Sciatic nerve (tissue), 2 donors: ENCODE data around the gene PPP2R5C. TPM values are rescaled to one million over a fixed set of nuclear protein-coding genes. Genes with fewer than 3 reads are reported as not detected.

Experiments used
- ATAC-seq: fragments of 200-7000 bp; cut with Tn5 transposase; one replicate; pipeline ENCODE4 v1.9.1; 2020; ENCODE audit warnings: mild to moderate bottlenecking, moderate library complexity
- DNase-seq: peaks from one replicate; pipeline ENCODE4 v3.0.0-alpha.2; 2020; ENCODE audit warnings: low spot score
- intact Hi-C: fragments of 100-400 bp; cut with DNase I; formaldehyde crosslinking; loops from one replicate; pipeline ENCODE4 v1.14.2; 2022
- total RNA-seq: library from RNA; stranded (reverse); fragmentation: NEBNext Ultra II Directional; extraction: Animal tissue kit (Norgen Biotek cat#: 25700); gene quantifications from one replicate; pipeline ENCODE4 v1.2.1, GENCODE V29; 2021
- donor health status: DM: no; HTN: no; CAD: no.
- donor health status: DM: no; HTN: no; CAD: no.

PPP2R5C gene
- total RNA-seq, 1 donor from 2014 or later: 144 TPM

GRCh38 chr14:101889898-101890297 lies 128.4 kb downstream of the PPP2R5C start:
- DNase-seq (no peak), ATAC-seq (no peak)
- intact Hi-C loops: no loop called here

DNA sequence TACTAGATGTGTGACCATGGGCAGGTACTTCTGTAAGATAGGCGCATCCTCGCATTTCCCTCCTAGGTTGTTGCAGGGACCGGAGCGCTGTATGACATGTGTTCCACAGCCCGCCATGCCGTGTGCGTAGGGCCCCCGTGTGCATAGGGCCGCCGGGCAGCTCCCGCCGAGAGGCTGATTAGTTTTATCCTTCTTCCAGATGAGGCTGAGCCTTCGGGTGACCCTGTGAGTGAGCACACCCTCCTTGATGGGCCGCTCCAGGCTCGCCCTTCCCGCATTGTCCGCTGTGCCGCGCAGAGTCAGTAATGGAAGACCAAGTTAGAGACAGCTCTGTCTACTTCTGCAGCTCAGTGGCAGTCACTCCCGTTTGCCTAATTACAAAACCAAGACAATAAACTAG lies 130.0 kb downstream of the PPP2R5C start:
- intact Hi-C loops: no loop called here
- no peak for ATAC-seq
- no peak for DNase-seq

DNA sequence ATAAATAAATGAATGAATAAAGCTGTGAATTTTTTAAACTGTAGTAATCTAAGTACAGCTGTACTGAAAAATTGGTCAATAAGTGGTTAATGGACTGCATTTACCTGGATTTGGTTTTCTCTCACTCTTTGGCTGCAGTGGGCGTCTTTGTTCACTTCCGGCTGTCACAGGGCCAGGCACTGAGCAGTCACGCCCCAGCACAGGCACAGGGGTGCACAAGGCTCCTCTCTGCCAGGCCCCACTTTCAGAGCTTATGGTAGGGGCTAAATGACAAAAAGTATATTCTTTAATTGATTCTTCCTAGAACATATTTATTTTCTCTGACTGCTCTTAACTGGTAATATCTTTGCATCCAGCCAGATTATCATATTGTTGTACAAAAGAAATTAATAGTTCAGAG lies 132.2 kb downstream of the PPP2R5C start:
- ATAC-seq (no peak), DNase-seq (no peak)
- intact Hi-C loops: no loop called here

DNA sequence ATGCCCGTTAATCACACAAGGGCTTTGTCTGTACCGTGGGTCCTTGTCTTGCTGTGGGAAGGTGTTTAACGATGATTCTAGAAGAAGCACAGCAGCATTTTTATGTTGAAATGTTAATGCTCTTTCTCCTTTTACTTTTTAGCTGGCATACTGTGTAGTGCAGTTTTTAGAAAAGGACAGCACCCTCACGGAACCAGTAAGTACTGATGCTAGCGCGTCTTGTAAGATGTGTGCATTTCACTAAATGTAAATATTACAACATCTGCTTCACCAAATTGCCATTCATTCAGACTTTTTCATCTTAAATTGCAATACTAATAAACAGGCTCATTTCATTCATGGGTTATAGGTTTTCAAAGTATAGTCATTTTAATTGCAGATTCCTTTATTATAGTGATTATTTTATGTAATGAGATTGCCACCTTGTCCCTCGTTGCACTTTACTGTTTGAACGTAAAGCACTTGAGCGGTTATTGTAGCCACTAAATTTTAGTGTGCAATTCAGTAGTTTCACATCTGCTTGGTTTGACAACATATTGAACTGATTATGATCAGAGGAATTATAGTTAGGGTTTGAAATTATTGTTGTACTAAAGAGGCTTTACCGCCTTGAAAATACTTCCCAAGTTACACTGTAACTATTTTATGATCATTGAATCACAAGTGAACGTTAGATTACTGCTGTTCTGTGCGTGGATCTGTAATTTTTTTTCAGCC lies 133.0 kb downstream of the PPP2R5C start:
- intact Hi-C loops: no loop called here
- no peak for DNase-seq
- ATAC-seq: no peak

DNA sequence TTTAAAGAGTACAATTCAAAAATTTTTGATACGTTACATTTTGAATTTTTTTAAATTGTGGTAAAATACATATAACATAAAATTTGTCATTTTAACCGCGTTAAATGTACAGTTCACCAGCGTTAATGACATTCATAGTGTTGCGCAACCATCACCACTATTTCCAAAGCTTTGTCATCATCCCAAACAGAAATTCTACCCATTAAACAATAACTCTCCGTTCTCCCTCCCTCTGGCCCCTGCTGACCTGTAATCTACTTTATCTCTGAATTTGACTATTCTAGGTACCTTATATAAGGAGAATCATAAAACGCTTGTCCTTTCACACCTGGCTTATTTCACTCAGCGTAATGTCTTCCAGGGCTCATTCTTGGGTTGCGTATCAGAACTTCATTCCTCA lies 133.7 kb downstream of the PPP2R5C start:
- ATAC-seq: no peak
- intact Hi-C loops: no loop called here
- no peak for DNase-seq

- intact Hi-C loops: no loop called here
- ATAC-seq (no peak), DNase-seq (no peak)
Observed at GRCh38 chr14:101897326-101897725, 135.8 kb downstream of the PPP2R5C start.

- DNase-seq (peak; percentile 32), ATAC-seq (no peak)
- intact Hi-C loops: no loop called here
Observed at GRCh38 chr14:101898416-101898815, 136.9 kb downstream of the PPP2R5C start.

DNA sequence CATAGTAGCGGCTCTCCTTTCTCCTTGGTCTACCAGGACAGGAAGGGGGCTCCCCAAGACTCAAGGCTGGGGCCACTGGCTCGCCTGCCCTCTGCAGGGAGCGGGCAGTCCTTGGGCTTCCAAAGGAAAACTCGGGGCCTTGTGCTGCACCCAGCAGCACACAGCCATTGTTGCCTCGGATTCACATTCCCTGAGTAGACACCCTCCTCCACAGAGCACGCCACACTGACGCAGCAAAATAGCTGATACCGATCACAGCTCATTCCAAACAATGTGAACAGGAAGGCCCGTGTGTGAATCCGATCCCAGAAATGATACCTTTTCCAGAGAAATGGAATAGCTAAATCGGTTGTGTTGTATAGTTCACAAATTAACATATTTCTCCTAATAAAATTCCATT lies 137.8 kb downstream of the PPP2R5C start:
- no peak for ATAC-seq
- DNase-seq: no peak
- intact Hi-C loops: no loop called here

DNA sequence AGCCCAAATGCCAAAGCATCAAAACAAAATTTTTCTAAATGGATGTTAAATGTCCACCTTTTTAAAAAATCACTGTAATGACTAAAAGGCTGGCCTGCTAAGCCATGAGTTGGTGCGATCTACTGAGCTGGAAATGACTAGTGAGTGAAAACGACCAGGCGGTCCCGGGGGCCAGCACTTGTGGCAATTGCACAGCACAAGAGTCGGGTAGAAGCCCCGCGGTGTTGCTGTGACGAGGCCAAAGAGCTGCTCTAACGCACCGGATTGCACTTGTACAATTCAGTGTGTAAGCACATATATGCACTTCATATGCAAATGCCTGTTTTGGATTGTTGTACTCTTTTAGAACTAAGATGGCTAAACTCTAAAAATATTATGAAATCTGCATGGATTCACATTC lies 138.7 kb downstream of the PPP2R5C start:
- ATAC-seq (no peak), DNase-seq (no peak)
- intact Hi-C loops: no loop called here

DNA sequence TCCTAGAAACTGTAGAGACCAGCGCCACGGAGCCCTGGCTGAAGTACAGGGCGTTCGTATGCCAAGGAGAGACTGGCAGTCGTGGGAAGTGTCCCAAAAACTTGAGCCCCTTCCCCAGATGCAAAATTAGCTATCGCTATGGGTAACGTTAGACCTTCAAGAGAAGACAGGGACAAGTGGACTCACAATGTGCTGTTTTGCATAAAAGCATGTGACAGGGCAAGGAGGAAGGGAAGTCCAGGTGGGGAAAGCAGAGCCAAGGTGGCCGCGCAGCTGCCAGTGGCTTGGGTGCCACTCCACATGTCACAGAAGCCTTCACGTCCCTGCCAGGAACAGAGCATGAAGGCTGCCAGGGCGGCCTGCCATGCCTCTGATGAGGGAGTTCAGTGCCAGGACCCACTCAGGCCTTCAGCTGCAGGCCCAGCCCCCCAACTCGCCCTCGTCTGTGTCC lies 141.6 kb downstream of the PPP2R5C start:
- DNase-seq (no peak), ATAC-seq (no peak)
- intact Hi-C loops: no loop called here

- no peak for ATAC-seq
- DNase-seq: peak; percentile 14
Observed at GRCh38 chr14:101905614-101906013, 144.1 kb downstream of the PPP2R5C start.

DNA sequence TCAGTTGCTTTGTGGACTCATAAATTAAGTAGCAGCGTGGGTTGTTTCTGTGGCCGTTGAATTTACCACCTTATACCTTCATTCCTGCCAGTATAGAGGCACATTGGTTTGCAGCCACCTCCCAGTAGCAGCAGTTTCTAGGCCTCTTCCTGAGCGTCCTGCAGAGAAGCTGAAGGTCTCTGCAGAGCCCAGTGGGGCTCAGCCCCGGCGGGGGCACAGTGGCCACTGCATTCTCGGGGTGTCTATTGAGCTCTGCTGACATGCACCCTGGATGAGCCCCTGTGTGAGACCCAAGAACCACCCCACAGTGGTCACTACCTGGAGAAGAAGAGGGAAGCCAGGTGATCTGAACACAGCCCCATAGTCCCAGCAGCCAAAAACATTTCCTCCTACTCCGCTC lies 145.1 kb downstream of the PPP2R5C start:
- ATAC-seq (no peak), DNase-seq (peak; percentile 23)
- intact Hi-C loops: no loop called here

More at GRCh38 chr14:101905614-101906013, 144.1 kb downstream of the PPP2R5C start:
- intact Hi-C loops: no loop called here

GRCh38 chr14:101907619-101908018 lies 146.1 kb downstream of the PPP2R5C start:
- DNase-seq (no peak), ATAC-seq (no peak)
- intact Hi-C loops: no loop called here

DNA sequence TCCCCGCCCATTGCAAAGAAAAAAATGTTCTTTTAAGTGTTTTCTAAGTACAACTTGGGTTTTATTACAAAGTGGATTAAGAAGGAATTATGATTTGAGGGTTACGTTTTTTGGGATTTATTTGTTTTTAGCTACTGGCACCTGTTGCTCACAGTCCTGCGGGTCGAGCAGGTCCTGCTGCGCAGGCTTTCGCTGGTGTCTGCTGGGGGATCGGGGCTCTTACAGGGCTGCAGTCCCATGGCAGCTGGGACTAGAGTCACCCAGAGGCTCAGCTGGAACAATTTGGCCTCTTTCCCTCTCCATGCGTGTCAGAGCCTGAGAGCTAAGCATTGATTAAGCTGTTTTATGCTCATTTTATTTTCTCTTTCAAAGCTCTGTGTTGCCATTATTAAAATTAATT lies 147.3 kb downstream of the PPP2R5C start:
- ATAC-seq (no peak), DNase-seq (no peak)
- intact Hi-C loops: no loop called here

- no peak for DNase-seq
- intact Hi-C loops: no loop called here
- no peak for ATAC-seq
Observed at GRCh38 chr14:101909371-101910096, 148.0 kb downstream of the PPP2R5C start.

DNA sequence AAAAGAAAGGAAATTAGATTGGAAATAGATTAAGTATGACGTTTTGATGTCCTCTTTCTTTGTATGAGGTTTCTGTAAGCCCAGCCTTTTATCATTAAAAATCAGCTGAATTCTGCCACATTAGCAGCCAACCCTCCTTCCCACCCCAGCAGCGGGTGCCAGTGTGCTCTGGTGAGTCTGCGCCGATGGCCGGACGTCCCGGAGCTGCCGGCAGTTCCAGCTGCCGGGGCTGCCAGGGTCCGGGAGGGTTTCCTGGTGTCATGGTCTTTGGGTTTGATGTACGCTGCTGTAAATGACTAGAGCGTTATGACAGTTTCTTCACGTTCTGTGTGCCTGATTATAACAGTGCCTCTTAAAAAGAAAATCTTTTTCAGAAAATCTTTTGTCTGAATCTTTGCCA lies 151.3 kb downstream of the PPP2R5C start:
- DNase-seq: no peak
- intact Hi-C loops: no loop called here
- no peak for ATAC-seq

DNA sequence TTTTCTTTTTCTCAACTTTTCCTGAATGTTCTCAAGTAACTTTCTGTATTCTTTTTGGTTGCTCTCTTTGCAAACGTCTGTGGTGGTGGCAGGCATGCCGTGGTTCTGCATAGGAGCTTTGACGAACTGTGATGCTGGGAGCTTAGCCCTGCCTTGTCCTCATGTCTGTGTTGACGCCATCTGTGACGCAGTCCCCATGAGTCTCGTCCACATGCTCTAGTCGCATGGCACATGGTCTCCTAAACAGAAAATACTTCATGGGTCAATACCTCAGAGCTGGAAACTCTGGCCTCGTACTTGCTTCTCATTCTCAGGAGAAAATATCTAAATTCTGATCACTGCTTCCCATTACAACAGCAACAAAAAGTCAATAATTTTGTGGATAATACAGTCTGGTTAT lies 152.6 kb downstream of the PPP2R5C start:
- DNase-seq: peak; percentile 33
- intact Hi-C loops: no loop called here

DNA sequence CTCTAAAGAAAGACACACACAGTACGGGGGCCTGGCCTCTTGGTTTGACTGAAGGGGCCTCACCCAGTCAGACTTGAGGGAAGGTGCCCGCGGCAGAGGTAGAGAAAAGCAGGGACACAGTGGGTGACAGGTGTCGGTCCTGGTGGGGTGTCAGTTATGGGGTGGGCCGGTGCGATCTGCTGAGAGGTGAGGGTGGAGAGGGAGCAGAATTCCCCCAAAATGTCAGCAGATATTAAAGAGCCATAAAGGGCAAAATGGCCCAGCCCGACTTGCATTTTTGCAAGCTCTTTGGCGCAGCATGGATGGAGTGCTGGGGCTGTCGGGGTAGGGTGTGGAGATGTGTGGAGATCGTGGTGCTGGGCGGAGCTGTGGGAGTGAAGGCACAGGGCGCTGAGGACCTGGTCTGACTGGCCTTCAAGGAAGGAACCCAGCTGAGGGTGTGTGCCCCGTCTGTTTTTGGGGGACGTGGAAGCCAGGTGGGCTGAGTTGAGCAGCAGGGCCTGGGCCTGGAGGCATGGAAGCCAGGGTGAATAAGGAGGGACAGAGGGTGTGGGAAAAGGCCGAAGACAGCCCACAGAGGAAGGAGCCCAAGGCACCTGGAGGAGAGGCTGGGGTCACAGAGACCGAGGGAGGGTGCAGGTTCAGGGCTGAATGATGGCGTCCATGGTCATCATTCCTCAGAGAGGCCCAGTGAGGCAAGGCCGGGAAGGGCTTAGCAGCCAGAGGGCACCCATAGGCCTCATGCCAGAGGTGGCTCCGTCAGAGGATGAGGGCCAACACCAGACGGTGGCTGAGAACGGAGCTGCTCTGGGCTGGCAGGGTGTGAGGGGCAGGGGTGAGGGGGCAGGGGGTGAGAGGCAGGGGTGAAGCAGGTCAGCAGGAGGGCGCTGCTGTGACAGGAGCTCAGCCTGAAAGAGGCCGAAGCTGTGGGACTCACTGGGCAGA lies 154.6 kb downstream of the PPP2R5C start:
- peak; percentile 27 for ATAC-seq
- DNase-seq: peak; percentile 53
- intact Hi-C loops: no loop called here

More for the DNA sequence above, 152.6 kb downstream of the PPP2R5C start:
- no peak for ATAC-seq

- ATAC-seq (peak; percentile 70), DNase-seq (peak; percentile 63)
- intact Hi-C loops: no loop called here
Observed at GRCh38 chr14:101916816-101917412, 155.4 kb downstream of the PPP2R5C start.
